ENCODE measurements around the gene PPT2.
A peak's percentile ranks its signal among the peaks of the same experiment; 100 is the strongest.
"Not testable (repeated sequence)": the region's sequence is repeated elsewhere in the genome, so short reads cannot be mapped to it uniquely, and the experiment has no call there.

The PPT2 gene

DNA sequence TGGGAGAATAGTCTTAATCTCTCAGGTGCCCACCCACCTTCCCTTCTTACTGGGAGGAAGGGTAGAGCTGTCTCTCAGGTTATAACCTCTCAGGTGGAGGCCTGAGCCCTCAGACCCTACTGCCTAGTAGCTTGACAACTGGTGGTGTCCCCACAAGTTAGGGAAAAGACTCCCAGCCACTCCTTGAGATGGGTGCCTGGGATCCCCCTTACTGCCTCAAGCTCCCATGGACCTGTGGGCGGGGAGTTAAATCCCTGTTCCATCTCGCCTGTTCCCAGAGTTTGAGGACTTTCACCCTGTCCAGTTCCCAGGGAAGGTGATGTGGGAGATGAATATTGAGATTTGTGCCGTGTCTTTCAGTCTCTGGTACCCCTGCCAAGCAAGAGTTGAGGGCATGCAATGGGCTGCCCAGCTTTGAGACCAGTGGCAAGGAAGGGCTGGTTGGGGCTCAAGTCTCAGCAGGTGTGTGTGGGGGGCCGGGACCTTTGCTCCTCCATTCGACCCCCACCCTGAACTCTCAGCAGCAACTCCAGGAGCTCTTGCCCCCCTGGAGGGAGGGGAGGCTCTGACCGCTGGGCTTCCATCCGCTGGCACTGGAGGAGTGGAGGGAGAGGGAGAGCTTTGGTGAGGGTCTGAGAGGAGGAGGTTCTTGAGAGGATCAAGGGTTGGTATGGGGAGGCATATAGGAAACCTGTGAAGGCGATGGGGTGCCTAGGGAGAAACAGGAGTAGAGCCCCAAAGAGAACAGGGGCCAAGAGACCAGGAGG is 37.2 kb downstream of the PPT2 start:
- no peak for DNase-seq

- no peak for DNase-seq
Observed at GRCh38 chr6:32191696-32192607, 38.0 kb downstream of the PPT2 start.

GRCh38 chr6:32192608-32193039 is 38.7 kb downstream of the PPT2 start, which contains the start of gene GPSM3:
TSS of gene GPSM3 (minus strand) at chr6:32192643. CDS start at chr6:32192513, 130 bp downstream.
- peak; percentile 34 for DNase-seq

- not testable (repeated sequence) for DNase-seq
Observed at GRCh38 chr6:32193096-32193495, 39.2 kb downstream of the PPT2 start.

DNA sequence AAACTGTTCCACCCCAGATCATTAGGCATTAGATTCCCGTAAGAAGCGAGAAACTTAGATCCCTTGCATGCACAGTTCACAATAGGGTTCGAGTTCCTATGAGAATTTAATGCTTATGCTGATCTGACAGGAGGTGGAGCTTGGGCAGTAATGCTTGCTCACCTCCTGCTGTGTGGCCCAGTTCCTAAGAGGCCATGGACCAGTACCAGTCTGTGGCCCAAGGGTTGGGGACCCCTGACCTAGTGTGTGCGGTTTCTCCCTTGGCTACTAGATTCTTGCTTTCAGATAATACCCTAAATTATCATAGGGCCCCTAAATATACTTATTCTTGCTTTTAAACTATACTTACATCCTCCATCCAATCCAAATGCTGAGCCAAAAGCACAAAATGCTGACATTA is 40.4 kb downstream of the PPT2 start:
- no peak for DNase-seq

GRCh38 chr6:32194825-32195651 is 41.1 kb downstream of the PPT2 start:
- DNase-seq, result no peak

- peak; percentile 98 for DNase-seq
Observed at GRCh38 chr6:32195652-32195901, 41.6 kb downstream of the PPT2 start.

- peak; percentile 48 for DNase-seq
Observed at GRCh38 chr6:32195902-32196681, 42.2 kb downstream of the PPT2 start.

GRCh38 chr6:32196682-32197616 is 43.0 kb downstream of the PPT2 start:
- DNase-seq, result no peak

GRCh38 chr6:32198345-32198696 is 44.4 kb downstream of the PPT2 start:
- no peak for DNase-seq

DNA sequence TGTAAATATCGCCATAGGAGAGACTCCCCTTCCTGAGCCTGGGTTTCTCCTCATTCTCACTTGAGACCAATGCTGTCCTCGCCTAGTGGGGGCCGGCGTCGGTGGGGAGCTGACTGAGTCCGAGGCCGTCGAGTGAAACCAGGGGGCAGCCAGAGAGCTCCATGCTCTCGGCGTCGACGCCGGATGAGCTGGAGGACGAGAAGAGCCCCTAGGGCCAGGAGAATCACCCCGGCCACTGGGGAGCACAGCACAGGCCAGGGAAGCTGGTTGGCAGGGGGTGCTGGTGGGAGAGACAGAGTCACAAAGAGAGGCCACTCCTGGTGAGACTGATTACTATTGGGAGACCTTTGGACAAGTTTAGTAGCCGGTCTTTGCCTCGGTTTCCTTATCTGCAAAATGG is 44.9 kb downstream of the PPT2 start:
- no peak for DNase-seq

DNA sequence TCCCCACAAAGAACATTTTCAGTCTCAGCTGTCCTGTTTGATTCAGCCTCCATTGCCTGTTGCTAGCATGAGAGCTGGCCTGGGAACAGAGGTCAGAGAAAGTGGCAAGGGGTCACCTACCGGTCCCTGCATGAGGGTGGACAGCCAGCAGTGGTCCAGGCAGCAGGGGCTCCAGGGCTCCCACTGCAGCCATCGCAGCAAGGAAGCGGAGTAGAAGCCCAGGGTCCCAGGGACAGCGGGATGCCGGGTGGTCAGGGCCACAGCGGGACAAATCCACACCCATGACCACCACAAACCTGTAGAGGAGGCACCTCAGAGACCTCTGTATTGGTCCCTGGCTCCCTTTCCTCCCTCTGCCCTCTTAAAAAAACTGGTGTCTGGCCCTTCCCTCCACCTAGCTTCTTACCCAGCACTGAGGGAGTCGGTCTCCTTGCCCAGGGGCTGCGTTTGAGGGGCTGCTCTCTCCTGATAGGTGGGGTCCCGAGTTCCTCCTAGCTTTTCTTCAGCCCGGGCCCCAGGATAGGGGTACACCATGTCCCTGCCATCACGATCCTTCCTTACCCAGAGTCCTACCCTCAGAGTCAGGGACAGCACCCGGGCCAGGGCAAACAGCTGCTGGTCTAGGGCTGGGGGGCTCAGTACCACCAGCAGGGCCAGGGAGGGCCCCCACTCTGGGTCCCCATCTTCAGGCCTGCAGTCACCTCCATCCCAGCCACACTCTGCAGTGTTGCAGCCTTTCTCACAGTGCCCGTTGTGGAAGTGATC is 47.0 kb downstream of the PPT2 start:
- no peak for DNase-seq

- no peak for DNase-seq
Observed at GRCh38 chr6:32202186-32202585, 48.2 kb downstream of the PPT2 start.

DNA sequence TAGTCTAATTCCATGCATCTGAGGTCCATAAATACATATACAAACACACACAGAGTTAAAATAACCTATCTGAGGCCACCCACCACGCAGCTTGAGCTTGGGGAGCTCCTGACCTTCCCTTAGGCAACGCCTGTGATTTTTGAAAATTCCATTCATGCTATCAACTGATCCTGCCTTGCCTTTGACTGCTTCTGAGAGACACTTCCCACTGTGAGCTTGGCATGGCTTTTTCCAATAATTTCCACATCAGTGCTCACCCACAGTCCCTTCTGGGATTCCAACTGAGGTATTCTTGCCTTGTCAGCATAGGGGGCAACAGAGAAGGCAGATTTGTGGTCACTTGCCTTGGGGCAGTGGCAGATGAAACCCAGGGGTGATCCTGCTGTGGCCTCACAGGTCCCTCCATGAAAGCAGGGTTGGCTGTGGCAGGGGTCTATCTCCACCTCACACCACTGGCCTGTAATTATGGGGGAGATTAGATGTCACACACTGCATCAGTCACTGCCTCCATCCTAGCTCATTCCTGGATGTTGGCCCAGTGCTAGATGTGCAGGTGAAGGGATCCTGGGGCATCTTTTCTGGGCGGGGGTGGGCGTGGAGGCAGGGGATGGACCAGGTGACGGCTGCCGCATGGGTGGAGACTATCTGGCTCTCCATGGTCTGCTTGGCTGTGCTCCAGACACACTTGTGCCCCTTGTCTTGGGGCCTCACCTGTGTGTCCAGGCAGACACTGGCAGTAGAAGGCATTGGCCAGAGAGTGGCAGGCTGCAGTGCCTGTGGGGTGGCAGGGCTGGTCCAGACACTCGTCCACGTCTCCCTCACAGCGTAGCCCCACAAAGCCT is 49.7 kb downstream of the PPT2 start:
- DNase-seq, result no peak

- no peak for DNase-seq
Observed at GRCh38 chr6:32204268-32204715, 50.4 kb downstream of the PPT2 start.

DNA sequence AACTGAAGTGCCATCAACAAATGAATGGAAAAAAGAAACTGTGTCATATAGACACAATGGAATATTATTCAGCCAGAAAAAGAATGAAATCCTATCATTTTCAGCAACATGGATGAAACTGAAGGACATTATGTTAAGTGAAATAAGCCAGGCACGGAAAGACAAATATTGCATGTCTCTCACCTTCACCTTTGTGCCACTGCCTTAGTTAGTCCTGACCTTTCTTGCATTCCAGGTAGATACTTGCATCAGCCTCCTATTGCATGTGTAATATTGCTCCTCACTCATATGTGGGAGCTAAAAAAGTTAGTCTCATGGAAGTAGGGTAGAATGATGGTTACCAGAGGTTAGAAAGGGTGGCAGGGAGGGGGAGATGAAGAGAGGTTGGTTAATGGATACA is 55.1 kb downstream of the PPT2 start:
- no peak for DNase-seq

DNA sequence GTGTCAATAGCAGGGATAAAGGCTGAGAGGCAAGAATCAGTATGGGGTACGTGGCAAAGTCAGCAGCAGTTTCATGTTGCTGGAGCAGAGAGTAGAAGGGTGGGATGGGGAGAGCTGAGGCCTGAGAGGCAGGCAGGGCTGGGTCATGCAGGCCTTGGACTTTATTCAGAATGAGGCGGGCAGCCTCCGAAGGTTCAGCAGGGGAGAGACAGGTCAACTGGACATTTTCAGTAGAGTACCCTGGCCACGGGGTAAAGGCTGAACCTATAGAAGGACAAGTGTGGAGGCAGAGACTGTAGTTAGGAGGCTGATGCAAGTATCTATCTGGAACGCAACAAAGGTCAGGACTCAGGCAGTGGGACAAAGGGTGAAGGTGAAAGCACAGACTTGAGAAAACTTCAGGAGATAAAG is 56.3 kb downstream of the PPT2 start:
- no peak for DNase-seq

DNA sequence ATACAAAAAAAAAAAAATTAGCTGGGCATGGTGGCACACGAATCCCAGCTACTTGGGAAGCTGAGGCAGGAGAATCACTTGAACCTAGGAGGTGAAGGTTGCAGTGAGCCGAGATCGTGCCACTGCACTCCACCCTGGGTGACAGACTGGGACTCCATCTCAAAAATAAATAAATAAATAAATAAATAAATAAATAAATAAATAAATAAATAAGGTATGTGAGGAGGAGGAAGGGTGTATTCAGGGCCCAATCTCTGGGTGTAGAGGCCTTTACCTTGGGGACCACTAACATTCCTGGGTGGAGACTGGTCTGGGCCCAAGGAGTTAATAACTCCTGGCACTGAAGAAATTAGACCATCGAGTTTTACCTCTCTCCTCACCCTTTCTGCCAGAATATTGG is 57.5 kb downstream of the PPT2 start:
- DNase-seq, result not testable (repeated sequence)

DNA sequence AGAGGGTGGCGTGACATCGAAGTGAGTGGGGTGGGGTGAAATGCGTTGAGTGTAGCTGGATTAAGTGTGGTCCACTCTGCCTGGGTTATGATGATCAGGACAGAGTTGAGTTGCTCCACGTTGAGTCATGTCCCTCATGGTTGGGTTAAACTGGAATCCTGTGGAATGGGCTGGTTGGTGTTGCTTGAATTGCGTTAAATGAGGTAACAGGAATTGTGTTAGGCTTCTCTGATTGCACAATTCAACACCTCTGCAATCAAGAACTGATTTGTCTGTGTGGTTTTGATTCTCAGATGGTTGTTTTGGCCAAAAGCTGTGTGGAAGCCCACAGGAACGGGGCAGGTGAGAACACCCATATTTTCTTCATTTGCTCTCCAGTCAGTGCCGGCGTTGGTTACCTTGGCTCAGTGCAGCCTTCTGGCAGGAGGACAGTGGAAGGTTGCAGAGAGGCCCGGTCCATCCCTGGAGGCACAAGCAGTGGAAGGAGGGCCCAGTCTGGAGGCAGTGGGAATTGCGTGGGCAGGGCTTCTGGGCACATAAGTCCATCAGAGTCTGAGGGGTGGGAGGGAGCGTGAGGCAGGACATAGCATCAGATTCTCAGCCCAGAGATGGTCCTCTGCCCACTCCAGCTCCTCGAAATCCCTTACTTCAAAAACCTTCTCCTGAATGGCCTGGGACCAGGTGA is 58.3 kb downstream of the PPT2 start:
- DNase-seq, result no peak
